Upper lobe of right lung (tissue), 1 donor: ENCODE results near the gene TEAD3. TPM values are rescaled to one million over a fixed set of nuclear protein-coding genes. Genes with fewer than 3 reads are reported as not detected.

Experiments
- ATAC-seq: fragments of 200-7000 bp; cut with Tn5 transposase; one replicate; pipeline ENCODE4 v1.9.1; 2020; ENCODE audit warnings: mild to moderate bottlenecking, moderate library complexity
- DNase-seq: peaks from one replicate; pipeline ENCODE4 v3.0.0-alpha.2; 2020
- H3K27ac ChIP-seq: fragments of 200-600 bp; one replicate; pipeline ENCODE4 v1.8.0; 2022
- H3K27me3 ChIP-seq: fragments of 200-600 bp; one replicate; pipeline ENCODE4 v1.8.0; 2022; ENCODE audit warnings: mild to moderate bottlenecking
- H3K36me3 ChIP-seq: fragments of 200-600 bp; one replicate; pipeline ENCODE4 v1.8.0; 2022
- H3K4me1 ChIP-seq: fragments of 200-600 bp; one replicate; pipeline ENCODE4 v1.8.0; 2022
- H3K4me3 ChIP-seq: fragments of 200-600 bp; one replicate; pipeline ENCODE4 v1.8.0; 2022; ENCODE audit warnings: mild to moderate bottlenecking
- H3K9me3 ChIP-seq: fragments of 200-600 bp; one replicate; pipeline ENCODE4 v1.8.0; 2022
- CTCF ChIP-seq: fragments of 200-600 bp; IDR thresholded peaks from one replicate; pipeline ENCODE4 v1.8.0; 2022; ENCODE audit warnings: antibody characterized with exemption
- intact Hi-C: fragments of 100-400 bp; cut with DNase I; formaldehyde crosslinking; loops from one replicate; pipeline ENCODE4 v1.11.0; 2022
- total RNA-seq: library from RNA; stranded (reverse); fragmentation: NEBNext Ultra II Directional; extraction: Animal tissue kit (Norgen Biotek cat#: 25700); gene quantifications from one replicate; pipeline ENCODE4 v1.2.1, GENCODE V29; 2021
- donor health status: DM: no; HTN: yes; CAD: no; lungs with severe emphysema.

TEAD3 gene
- total RNA-seq, 1 donor from 2014 or later: 23.4 TPM

DNA sequence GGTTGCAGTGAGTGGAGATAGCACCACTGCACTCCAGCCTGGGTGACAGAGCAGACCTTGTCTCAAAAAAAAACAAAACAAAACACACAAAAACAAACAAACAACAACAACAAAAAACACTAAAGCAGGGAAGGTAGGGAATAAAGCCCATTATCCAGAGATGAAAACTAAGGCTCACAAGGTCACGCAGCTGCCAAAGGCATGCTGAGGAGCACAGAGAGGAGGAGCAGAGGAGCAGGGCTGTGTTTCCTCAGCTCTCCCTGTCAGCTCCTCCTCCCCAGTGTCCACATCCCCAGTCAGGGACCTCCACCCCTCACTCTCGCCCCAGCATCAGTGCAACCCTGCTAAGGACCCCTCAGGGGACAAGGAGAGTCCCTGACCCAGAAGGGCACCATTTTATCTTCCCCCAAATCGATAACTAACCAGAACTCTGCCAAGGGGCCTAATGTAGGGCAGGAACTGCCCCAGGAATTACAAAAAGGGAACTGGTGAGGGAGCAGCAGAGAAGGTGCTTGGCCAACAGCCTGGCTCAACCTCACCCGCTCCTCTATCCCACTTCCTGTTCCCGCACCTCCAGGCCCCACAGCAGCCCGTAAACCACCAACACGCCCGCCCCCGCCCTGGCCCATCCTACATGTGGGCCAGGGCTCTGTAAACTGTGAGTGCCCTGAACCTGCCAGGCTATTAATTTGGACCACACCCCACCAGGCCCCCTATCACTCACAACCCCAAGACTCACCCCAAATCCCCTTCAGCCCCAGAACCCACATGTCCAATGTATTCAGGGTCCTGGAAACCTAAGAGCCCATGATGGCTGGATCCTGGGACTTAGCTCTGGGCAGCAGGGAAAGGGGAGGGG is 9.0 kb downstream of the TEAD3 start:
- H3K27me3 ChIP-seq: no peaks in the 10 kb centered on the region
- peak; percentile 49 for ATAC-seq

GRCh38 chr6:35486005-35486925 is 10.6 kb downstream of the TEAD3 start:
- ATAC-seq (peak; percentile 76), DNase-seq (peak; percentile 91)
- H3K4me1 ChIP-seq: peaks cover 38% of the 10 kb centered on the region
- TF ChIP-seq CTCF: no peak
- intact Hi-C loops: no loop called here
- no peaks in the 10 kb centered on the region for H3K36me3 ChIP-seq
- peak overlapping the region; percentile 21 for H3K4me3 ChIP-seq
- no peaks in the 10 kb centered on the region for H3K27me3 ChIP-seq
- peak overlapping the region; percentile 83 for H3K27ac ChIP-seq
- H3K9me3 ChIP-seq: no peaks in the 10 kb centered on the region

More for the DNA sequence above, 9.0 kb downstream of the TEAD3 start:
- no peak for TF ChIP-seq CTCF
- intact Hi-C loops: no loop called here
- H3K9me3 ChIP-seq: no peaks in the 10 kb centered on the region
- H3K4me1 ChIP-seq: peaks cover 54% of the 10 kb centered on the region
- H3K36me3 ChIP-seq: no peaks in the 10 kb centered on the region
- no peak overlapping the region for H3K4me3 ChIP-seq
- H3K27ac ChIP-seq: peak overlapping the region; percentile 70
- peak; percentile 77 for DNase-seq

DNA sequence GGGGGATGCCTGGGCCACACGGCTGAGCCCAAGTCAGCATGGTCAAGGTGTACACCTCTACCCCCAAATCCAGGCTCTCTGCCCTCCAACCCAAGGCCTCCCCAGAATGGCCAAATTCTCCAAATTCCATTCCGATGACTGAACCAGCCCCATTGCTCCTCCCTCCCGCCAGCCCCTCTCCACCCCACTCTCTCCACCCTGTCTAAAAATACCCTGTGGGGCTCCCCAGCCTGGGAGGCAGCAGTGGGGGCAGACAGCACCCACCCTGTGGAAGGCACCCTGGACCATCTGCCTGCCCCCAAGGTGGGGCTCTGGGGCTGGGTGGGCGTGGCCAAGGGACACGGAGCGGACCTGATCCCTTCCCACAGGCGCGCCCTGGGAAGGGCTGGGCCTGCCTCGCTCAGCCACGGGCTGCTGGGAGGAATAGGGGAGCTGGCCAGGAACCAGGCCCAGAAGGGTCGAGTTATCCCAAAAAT is 11.4 kb downstream of the TEAD3 start:
- no peaks in the 10 kb centered on the region for H3K27me3 ChIP-seq
- intact Hi-C loops: no loop called here
- no peaks in the 10 kb centered on the region for H3K36me3 ChIP-seq
- H3K4me3 ChIP-seq: peak overlapping the region; percentile 21
- peak; percentile 64 for ATAC-seq
- no peak for TF ChIP-seq CTCF
- peak; percentile 79 for DNase-seq
- H3K27ac ChIP-seq: peak overlapping the region; percentile 83
- peaks cover 35% of the 10 kb centered on the region for H3K4me1 ChIP-seq
- no peaks in the 10 kb centered on the region for H3K9me3 ChIP-seq

GRCh38 chr6:35484921-35485392 is 11.9 kb downstream of the TEAD3 start:
- Histone ChIP-seq H3K4me1 (peaks cover 33% of the 10 kb centered on the region), H3K27me3 (no peaks in the 10 kb centered on the region), H3K36me3 (no peaks in the 10 kb centered on the region), H3K27ac (peak overlapping the region; percentile 83), H3K4me3 (no peak overlapping the region), H3K9me3 (no peaks in the 10 kb centered on the region)
- DNase-seq (no peak), ATAC-seq (no peak)
- no peak for TF ChIP-seq CTCF
- intact Hi-C loops: no loop called here

GRCh38 chr6:35483893-35484645 is 12.8 kb downstream of the TEAD3 start:
- peak overlapping the region; percentile 83 for H3K27ac ChIP-seq
- no peak for DNase-seq
- intact Hi-C loops: no loop called here
- H3K4me3 ChIP-seq: no peak overlapping the region
- no peak for ATAC-seq
- H3K27me3 ChIP-seq: no peaks in the 10 kb centered on the region
- no peaks in the 10 kb centered on the region for H3K36me3 ChIP-seq
- no peak for TF ChIP-seq CTCF
- H3K4me1 ChIP-seq: peaks cover 33% of the 10 kb centered on the region
- no peaks in the 10 kb centered on the region for H3K9me3 ChIP-seq
